GM12875 (cell line): ENCODE data around the gene SLC10A7.

ENCODE experiments used
- H3K4me3 ChIP-seq: one replicate; pipeline ENCODE4 v1.5.1; 2011; ENCODE audit warnings: low read depth, low read length, control low read depth
- CTCF ChIP-seq: IDR thresholded peaks from 2 replicates; pipeline ENCODE4 v1.5.1; 2011; ENCODE audit warnings: low read depth, mild to moderate bottlenecking, control low read depth, inconsistent platforms, low read length, moderate library complexity, borderline replicate concordance; ENCODE audit not compliant: insufficient read depth

The SLC10A7 gene

DNA sequence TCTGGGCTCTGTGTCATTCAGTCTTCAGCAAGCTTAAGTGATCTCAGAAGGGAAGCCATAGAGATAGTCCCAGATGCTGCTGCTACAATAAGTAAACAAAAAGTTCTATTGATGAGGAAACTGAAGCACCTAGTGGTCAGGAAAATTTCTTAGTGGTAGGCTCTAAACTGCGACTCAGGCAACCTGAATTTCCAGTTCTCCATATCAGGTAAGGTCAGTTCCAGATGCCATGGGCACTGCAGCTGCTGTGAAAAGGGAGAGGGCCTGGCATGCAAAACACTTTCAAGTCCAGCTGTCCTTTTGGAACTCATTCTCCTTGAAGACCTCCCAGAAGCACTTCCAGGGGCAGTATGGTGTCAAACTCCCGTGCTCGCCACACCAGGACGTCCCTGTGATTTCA is 261.2 kb downstream of the SLC10A7 start:
- no peak overlapping the region for H3K4me3 ChIP-seq
- TF ChIP-seq CTCF: no peak

- TF ChIP-seq CTCF: no peak
Observed at GRCh38 chr4:146257511-146257910, 264.2 kb downstream of the SLC10A7 start.

DNA sequence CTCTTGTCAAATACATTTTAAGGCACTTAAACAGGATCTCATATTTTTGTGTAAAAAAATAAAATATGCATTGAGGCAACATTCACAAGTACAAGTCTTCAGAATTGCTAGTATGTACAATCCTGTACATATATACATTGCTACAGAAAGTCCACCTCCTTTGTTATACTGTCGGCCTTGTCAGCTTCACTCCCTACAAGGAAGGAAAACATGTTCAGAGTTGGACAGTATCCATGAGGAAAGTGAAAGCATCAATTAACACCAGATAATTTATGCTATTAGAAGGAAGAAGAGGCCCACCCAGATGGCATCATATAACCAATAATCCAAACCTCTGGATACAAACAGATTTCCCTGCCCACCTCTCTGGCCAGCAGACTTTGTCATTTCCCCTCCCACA is 265.4 kb downstream of the SLC10A7 start:
- no peak overlapping the region for H3K4me3 ChIP-seq
- TF ChIP-seq CTCF: no peak

More at GRCh38 chr4:146257511-146257910, 264.2 kb downstream of the SLC10A7 start:
- no peak overlapping the region for H3K4me3 ChIP-seq

GRCh38 chr4:146255874-146256273 is 265.9 kb downstream of the SLC10A7 start:
- no peak for TF ChIP-seq CTCF
- no peak overlapping the region for H3K4me3 ChIP-seq

GRCh38 chr4:146255463-146255862 is 266.3 kb downstream of the SLC10A7 start:
- no peak overlapping the region for H3K4me3 ChIP-seq
- no peak for TF ChIP-seq CTCF

GRCh38 chr4:146252969-146253611 is 268.6 kb downstream of the SLC10A7 start:
- TF ChIP-seq CTCF: no peak
- no peak overlapping the region for H3K4me3 ChIP-seq

- TF ChIP-seq CTCF: no peak
- H3K4me3 ChIP-seq: no peak overlapping the region
Observed at GRCh38 chr4:146247356-146247755, 274.4 kb downstream of the SLC10A7 start.
